ENCODE data around the gene PLEKHM3. TPM values are rescaled to one million over a fixed set of nuclear protein-coding genes. Genes with fewer than 3 reads are reported as not detected.

The PLEKHM3 gene
- total RNA-seq, 1 experiment from 2014 or later = 9.3 TPM

DNA sequence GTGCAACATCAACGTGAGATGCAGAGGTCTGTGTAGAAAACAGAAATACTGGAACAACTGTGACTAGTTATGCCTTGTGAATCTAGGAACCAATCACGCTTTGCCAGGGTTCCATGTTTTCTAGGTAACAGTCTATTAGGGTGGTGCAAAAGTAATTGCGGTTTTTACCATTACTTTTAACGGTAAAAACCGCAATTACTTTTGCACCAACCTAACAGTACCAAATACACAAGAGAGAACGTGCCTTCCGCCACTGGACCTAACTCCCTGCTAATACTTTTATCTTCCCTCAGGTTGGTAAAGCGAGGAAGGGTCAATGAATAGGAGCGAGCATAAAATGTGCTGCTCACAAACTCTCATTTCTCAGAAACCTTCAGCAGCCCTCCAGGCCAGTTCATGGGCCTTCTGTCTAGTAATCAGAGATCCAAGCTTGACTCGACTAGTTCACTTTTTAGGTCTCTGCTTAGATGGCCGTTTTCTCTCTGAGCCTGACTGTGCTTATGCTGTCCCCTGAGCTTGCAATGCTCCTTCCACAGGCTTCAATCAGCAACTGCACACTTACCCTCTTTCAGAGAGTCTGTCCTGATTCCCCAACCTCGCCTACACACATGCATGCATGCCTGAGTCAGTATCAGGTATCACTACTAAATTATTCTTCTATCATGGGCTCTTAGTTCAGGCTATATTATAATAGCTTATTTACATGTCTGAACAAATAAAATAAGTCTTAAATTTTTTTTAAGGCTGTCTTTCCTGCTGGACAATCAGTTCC, 47.0 kb downstream of the PLEKHM3 start:
- no peak overlapping the region for H3K4me3 Mint-ChIP-seq (ENCODE audit: unreplicated experiment)
- no peak overlapping the region for H3K27ac Mint-ChIP-seq (ENCODE audit: unreplicated experiment)
- H3K9me3 ChIP-seq = no peaks in the 10 kb centered on the region
- H3K36me3 ChIP-seq (ENCODE audit: control insufficient read depth, insufficient read depth, low read length) = no peaks in the 10 kb centered on the region
- peaks cover 11% of the 10 kb centered on the region for H3K4me1 ChIP-seq
- no peaks in the 10 kb centered on the region for H3K9me3 Mint-ChIP-seq (ENCODE audit: unreplicated experiment)
- ChIA-PET CTCF (interaction anchor here (0.6 kb wide), 1 partner anchor 232 kb away, joined by 3 read pairs; no protein-coding TSS in a partner anchor), POLR2A (no interaction called here)
- no peak for DNase-seq
- BruUV-seq (replicated peaks) = no TSS peak
- TF ChIP-seq, protein P1, sequence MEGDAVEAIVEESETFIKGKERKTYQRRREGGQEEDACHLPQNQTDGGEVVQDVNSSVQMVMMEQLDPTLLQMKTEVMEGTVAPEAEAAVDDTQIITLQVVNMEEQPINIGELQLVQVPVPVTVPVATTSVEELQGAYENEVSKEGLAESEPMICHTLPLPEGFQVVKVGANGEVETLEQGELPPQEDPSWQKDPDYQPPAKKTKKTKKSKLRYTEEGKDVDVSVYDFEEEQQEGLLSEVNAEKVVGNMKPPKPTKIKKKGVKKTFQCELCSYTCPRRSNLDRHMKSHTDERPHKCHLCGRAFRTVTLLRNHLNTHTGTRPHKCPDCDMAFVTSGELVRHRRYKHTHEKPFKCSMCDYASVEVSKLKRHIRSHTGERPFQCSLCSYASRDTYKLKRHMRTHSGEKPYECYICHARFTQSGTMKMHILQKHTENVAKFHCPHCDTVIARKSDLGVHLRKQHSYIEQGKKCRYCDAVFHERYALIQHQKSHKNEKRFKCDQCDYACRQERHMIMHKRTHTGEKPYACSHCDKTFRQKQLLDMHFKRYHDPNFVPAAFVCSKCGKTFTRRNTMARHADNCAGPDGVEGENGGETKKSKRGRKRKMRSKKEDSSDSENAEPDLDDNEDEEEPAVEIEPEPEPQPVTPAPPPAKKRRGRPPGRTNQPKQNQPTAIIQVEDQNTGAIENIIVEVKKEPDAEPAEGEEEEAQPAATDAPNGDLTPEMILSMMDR (IDR thresholded peaks at IDR 0.05; ENCODE audit: insufficient read depth in 1 of 2, low read depth in 1 of 2, low read length in 1 of 2, severe bottlenecking in 1 of 2, unreplicated experiment in 1 of 2) = no peak
- no peaks in the 10 kb centered on the region for H3K27me3 Mint-ChIP-seq (ENCODE audit: insufficient read depth, unreplicated experiment)
- H3K4me3 ChIP-seq (ENCODE audit: low read depth, low read length) = no peak overlapping the region
- H3K4me1 Mint-ChIP-seq (ENCODE audit: low read depth, unreplicated experiment) = peaks cover 9% of the 10 kb centered on the region
- no peaks in the 10 kb centered on the region for H3K27me3 ChIP-seq (replicated peaks; ENCODE audit: control insufficient read depth, insufficient read depth, low read length)
- intact Hi-C loops (cut with micrococcal nuclease; ENCODE audit: unreplicated experiment) = no loop called here
- H3K36me3 Mint-ChIP-seq (ENCODE audit: insufficient read depth, unreplicated experiment) = no peaks in the 10 kb centered on the region

DNA sequence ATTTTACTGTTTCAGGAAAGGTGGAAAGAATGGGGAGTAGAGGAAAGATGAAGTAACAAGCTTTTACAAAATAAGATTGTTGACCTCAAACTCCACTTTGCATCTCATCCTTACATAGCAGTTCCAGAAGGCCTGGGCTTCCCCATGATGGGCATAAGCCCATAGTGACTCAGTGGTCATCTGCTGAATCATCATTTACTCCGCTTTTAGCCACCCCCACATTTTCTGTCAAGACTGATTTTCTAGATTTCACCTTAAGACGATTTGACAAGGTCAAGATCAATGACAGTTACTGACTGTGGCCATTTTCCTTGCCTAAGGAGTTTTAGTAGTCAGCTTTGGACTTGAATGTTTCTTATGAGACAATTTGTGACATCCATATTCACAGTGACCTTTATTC, 49.4 kb downstream of the PLEKHM3 start:
- no peak overlapping the region for H3K4me3 Mint-ChIP-seq (ENCODE audit: unreplicated experiment)
- H3K4me1 Mint-ChIP-seq (ENCODE audit: low read depth, unreplicated experiment) = peaks cover 18% of the 10 kb centered on the region
- Histone ChIP-seq H3K4me1 (peaks cover 21% of the 10 kb centered on the region), H3K4me3 (ENCODE audit: low read depth, low read length) (no peak overlapping the region), H3K27me3 (replicated peaks; ENCODE audit: control insufficient read depth, insufficient read depth, low read length) (no peaks in the 10 kb centered on the region), H3K36me3 (ENCODE audit: control insufficient read depth, insufficient read depth, low read length) (no peaks in the 10 kb centered on the region), H3K9me3 (no peaks in the 10 kb centered on the region)
- no peak for DNase-seq
- H3K27me3 Mint-ChIP-seq (ENCODE audit: insufficient read depth, unreplicated experiment) = no peaks in the 10 kb centered on the region
- no peaks in the 10 kb centered on the region for H3K9me3 Mint-ChIP-seq (ENCODE audit: unreplicated experiment)
- H3K36me3 Mint-ChIP-seq (ENCODE audit: insufficient read depth, unreplicated experiment) = no peaks in the 10 kb centered on the region
- ChIA-PET POLR2A (interaction anchor here (0.5 to 0.6 kb wide), 2 partner anchors 11 to 56 kb away, joined by 3 read pairs; no protein-coding TSS in a partner anchor), CTCF (interaction anchor here (1.2 kb wide), 1 partner anchor 179 kb away, joined by 3 read pairs; no protein-coding TSS in a partner anchor)
- H3K27ac Mint-ChIP-seq (ENCODE audit: unreplicated experiment) = no peak overlapping the region
- TF ChIP-seq, protein P1 (IDR thresholded peaks at IDR 0.05; ENCODE audit: insufficient read depth in 1 of 2, low read depth in 1 of 2, low read length in 1 of 2, severe bottlenecking in 1 of 2, unreplicated experiment in 1 of 2) = no peak
- no TSS peak for BruUV-seq (replicated peaks)
- intact Hi-C loops (cut with micrococcal nuclease; ENCODE audit: unreplicated experiment) = no loop called here

DNA sequence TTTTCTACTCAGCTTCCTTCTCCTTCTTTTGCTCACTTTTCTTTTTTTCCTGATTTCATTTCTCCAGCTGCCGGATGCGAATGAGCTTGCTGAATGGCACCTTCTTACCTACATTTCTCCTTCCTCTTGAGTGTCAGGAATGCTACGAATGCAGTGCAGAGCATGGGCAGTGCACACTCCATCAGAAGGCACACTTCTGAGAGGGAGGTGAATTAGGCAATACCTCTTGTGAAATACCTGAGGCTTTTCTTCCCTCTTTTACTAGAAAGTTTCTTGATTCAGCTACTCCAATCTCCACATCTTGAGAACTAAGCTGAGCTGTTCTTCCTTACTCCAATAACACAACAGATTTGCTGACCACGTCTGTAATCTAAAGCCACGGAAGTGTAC, 51.1 kb downstream of the PLEKHM3 start:
- Histone ChIP-seq H3K9me3 (no peaks in the 10 kb centered on the region), H3K4me1 (peaks cover 38% of the 10 kb centered on the region), H3K36me3 (ENCODE audit: control insufficient read depth, insufficient read depth, low read length) (no peaks in the 10 kb centered on the region), H3K27me3 (replicated peaks; ENCODE audit: control insufficient read depth, insufficient read depth, low read length) (no peaks in the 10 kb centered on the region), H3K4me3 (ENCODE audit: low read depth, low read length) (no peak overlapping the region)
- H3K27me3 Mint-ChIP-seq (ENCODE audit: insufficient read depth, unreplicated experiment) = no peaks in the 10 kb centered on the region
- ChIA-PET POLR2A (no interaction called here), CTCF (interaction anchor here (0.6 to 1.7 kb wide), 6 partner anchors 21 to 1480 kb away, joined by 3 to 13 read pairs (median 3); no protein-coding TSS in a partner anchor)
- peak overlapping the region; percentile 8 for H3K4me3 Mint-ChIP-seq (ENCODE audit: unreplicated experiment)
- TF ChIP-seq, protein P1 (IDR thresholded peaks at IDR 0.05; ENCODE audit: insufficient read depth in 1 of 2, low read depth in 1 of 2, low read length in 1 of 2, severe bottlenecking in 1 of 2, unreplicated experiment in 1 of 2) = no peak
- DNase-seq = peak; percentile 58 to 60
- H3K4me1 Mint-ChIP-seq (ENCODE audit: low read depth, unreplicated experiment) = peaks cover 31% of the 10 kb centered on the region
- H3K27ac Mint-ChIP-seq (ENCODE audit: unreplicated experiment) = peak overlapping the region; percentile 29
- no TSS peak for BruUV-seq (replicated peaks)
- intact Hi-C loops (cut with micrococcal nuclease; ENCODE audit: unreplicated experiment) = loop anchor here (5.0 kb wide), 3 partner anchors 58 to 142 kb away; no protein-coding TSS in a partner anchor
- H3K36me3 Mint-ChIP-seq (ENCODE audit: insufficient read depth, unreplicated experiment) = no peaks in the 10 kb centered on the region
- no peaks in the 10 kb centered on the region for H3K9me3 Mint-ChIP-seq (ENCODE audit: unreplicated experiment)
